Measurements from ENCODE around the gene NUTM2E. TPM values are rescaled to one million over a fixed set of nuclear protein-coding genes. Genes with fewer than 3 reads are reported as not detected.
A peak's percentile ranks its signal among the peaks of the same experiment; 100 is the strongest.
"Not testable (repeated sequence)": the region's sequence is repeated elsewhere in the genome, so short reads cannot be mapped to it uniquely, and the experiment has no call there.

Gene NUTM2E
- total and polyA plus RNA-seq, 11 donors, result 0.08 to 0.56 (median 0.34) TPM; not detected in 7

DNA sequence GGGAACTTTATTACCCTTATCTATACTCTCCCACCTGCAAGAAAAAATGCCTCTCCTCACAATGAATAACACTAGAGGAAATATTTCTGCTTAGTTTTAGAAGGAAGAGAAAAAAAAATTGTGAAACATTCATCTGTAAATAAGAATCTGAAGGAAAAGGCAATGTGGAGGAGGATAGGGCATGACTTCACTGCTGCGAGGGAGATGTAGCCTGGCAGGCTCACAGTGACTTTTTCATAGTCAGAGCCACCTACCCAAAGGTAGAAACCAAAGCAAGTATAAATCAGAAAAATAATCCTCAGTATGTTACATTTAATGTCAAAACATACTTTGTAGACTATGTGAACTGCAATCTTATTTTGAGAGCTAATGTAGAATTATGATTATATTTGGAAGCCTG lies 10.4 kb downstream of the NUTM2E start:
- H3K36me3 ChIP-seq; H3K27me3 ChIP-seq; DNase-seq; H3K9me3 ChIP-seq; H3K4me3 ChIP-seq; H3K4me1 ChIP-seq; H3K27ac ChIP-seq; intact Hi-C loops (cut with DNase I); ATAC-seq: not testable (repeated sequence)
- 43 to 62% (median 56%) methylated on average over 1 of the region's 1 CpG for WGBS, 4 donors

DNA sequence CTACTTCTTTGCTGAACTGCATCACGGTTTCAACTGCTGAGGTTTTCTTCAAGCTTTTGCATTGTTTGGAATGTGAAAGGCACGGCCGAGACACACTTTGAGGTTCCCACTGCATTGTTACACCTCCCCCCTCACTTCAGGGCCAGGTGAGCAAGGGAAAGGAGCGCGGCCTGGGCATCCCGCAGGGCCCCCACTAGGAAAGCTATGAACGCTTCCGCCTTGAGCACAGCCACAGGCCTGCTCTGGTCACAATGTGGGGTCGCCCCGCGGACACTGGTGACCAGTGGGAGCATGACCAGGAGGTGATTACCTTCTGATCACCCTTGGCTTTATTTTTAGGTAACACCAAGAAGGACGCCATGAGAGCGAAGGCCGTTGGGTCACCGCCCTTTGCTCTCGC lies 11.9 kb downstream of the NUTM2E start:
- H3K9me3 ChIP-seq; H3K4me3 ChIP-seq; H3K4me1 ChIP-seq; DNase-seq; H3K27me3 ChIP-seq; H3K36me3 ChIP-seq; H3K27ac ChIP-seq; ATAC-seq; intact Hi-C loops (cut with DNase I): not testable (repeated sequence)
- WGBS, 4 donors, result 80 to 85% (median 84%) methylated on average over 7 to 9 of the region's 16 CpGs; no CpG with 5 or more reads in 1 of the 4 donors

DNA sequence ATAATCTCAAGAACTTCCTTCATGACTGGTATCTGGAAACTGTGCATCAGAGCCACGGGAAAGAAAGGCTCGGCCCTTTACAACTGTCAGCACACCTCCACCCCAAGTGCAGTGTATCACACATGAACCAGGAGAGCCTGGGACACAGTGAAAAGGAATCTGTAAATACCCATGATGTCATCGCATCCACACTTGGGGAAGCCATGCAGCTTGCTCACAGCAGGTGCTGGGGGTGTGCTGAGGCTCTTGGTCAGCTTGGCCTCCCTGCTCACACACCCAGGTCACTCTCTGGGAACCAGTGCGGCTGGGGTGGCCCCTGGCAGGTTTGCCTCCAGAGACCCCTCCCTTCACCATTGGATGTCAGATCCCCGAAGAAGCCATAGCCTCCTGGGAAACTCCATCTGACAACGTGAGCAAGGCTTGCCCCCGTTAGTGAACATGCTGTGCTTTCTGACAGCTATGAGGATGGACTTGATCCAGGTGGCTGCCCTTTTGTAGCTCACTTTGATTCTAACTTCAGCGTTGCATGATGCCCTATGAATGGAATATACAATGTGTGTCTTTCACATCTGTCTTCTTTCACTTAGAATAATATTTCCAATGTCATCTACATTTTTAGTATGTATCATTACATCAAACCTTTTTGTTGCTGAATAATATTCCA lies 26.8 kb downstream of the NUTM2E start:
- H3K27ac ChIP-seq; H3K36me3 ChIP-seq; H3K27me3 ChIP-seq; DNase-seq; H3K4me3 ChIP-seq; H3K9me3 ChIP-seq; H3K4me1 ChIP-seq; intact Hi-C loops (cut with DNase I): not testable (repeated sequence)
- ATAC-seq, result peak; percentile 68 to 86 (median 80)
- 20 to 100% (median 50%) methylated on average over 1 to 7 of the region's 8 CpGs for WGBS, 4 donors

DNA sequence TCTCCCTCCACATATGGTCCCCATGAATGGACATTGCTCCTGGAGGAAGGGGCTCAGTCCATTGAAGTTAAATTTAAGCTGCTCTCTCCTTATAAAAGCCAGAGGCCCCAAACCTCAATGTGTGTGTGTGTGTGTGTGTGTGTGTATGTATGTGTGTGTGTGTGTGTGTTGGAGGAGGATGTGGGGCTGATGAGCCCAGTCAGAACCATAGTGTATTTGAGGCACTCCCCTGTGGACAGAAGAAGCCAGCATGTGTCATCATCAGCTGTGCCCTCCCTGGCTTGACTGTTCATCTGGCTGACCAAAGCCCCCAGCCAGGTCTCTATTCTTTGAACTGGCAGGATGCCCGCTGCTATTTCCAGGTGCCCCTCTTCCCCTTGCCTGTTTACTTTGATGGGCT lies 35.7 kb downstream of the NUTM2E start:
- WGBS, 4 donors, result 83 to 93% (median 92%) methylated on average over 1 of the region's 1 CpG; no CpG with 5 or more reads in 1 of the 4 donors
- ATAC-seq; DNase-seq; H3K4me3 ChIP-seq; H3K9me3 ChIP-seq; H3K27ac ChIP-seq; H3K36me3 ChIP-seq; intact Hi-C loops (cut with DNase I); H3K4me1 ChIP-seq; H3K27me3 ChIP-seq: not testable (repeated sequence)

DNA sequence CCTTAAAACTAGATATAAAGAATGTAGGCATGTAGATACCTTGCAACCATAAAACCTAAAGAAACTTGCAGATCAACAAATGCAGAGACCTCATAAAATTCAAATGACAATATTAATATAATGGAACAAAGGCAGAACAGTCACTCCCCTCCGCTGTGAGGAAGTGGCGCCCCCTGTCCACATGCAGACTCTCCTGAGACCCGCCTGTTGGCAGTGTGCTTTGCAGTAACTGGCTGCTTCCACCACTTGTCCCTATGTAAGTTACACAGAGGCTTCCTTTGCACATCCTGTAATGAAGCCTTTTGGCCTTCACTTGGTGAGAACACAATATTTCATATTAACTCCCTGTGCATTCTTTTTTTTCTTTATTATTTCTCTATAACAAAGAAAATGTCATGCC lies 36.3 kb downstream of the NUTM2E start:
- intact Hi-C loops (cut with DNase I); H3K27me3 ChIP-seq; H3K9me3 ChIP-seq; DNase-seq; H3K4me1 ChIP-seq; ATAC-seq; H3K27ac ChIP-seq; H3K4me3 ChIP-seq; H3K36me3 ChIP-seq: not testable (repeated sequence)
- WGBS, 4 donors, result 40 to 45% methylated on average over 3 of the region's 3 CpGs; no CpG with 5 or more reads in 2 of the 4 donors

DNA sequence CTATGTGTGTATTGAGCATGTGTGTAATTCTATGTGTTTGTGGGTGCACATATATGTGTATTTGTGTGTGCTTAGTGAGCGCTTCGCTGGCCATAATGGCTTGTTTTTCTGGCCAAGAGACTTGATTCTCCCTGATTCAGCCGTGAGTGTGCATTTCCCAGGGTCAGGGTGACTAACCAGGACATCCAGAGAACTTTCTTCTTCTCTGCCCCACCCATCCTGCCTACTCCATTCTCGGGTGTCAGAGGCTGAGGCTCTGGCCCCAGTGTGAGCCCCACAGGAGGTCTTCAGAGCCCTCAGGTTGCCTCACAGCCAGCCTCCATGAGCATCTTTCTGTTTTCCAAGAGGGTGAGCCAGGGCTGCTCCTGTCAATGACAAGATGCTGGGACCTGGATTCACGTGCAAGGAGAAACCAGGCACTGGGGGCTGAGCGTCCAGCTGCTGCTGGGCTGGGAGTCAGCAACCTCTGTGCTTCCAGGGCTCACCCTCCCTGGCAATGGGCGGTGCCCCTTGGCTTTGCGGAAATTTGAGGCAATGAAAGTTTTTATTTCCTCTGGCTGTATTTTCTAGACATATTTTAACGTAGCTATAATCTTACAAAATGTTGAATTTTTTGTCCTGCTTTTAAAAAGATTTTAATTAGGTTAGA lies 40.5 kb downstream of the NUTM2E start:
- DNase-seq; H3K4me3 ChIP-seq; H3K9me3 ChIP-seq; ATAC-seq; intact Hi-C loops (cut with DNase I); H3K27ac ChIP-seq; H3K36me3 ChIP-seq; H3K27me3 ChIP-seq; H3K4me1 ChIP-seq: not testable (repeated sequence)
- WGBS, 4 donors, result 76 to 96% (median 80%) methylated on average over 3 to 6 of the region's 9 CpGs

DNA sequence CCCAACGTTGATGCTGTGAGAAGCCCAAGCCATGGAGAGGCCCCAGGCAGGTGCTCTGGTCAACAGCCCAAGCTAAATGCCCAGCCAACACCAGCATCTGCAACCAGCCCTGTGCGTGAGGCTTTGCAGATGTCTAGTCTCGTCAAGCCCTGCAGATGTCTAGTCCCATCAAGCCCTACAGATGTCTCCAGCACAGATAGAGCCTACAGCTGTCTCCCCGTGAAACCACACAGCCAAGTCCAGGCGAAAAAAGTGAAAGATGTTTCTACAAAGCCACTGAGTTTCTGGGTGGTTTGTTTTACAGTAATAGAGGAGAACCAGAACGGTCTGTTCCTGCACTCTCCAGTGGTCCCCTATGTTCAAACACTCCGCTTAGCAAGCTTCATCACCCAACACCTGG lies 41.5 kb downstream of the NUTM2E start:
- H3K4me1 ChIP-seq; H3K4me3 ChIP-seq; H3K27me3 ChIP-seq; intact Hi-C loops (cut with DNase I); H3K36me3 ChIP-seq; ATAC-seq; DNase-seq; H3K27ac ChIP-seq; H3K9me3 ChIP-seq: not testable (repeated sequence)
- 54 to 86% (median 81%) methylated on average over 2 to 5 of the region's 7 CpGs for WGBS, 4 donors

DNA sequence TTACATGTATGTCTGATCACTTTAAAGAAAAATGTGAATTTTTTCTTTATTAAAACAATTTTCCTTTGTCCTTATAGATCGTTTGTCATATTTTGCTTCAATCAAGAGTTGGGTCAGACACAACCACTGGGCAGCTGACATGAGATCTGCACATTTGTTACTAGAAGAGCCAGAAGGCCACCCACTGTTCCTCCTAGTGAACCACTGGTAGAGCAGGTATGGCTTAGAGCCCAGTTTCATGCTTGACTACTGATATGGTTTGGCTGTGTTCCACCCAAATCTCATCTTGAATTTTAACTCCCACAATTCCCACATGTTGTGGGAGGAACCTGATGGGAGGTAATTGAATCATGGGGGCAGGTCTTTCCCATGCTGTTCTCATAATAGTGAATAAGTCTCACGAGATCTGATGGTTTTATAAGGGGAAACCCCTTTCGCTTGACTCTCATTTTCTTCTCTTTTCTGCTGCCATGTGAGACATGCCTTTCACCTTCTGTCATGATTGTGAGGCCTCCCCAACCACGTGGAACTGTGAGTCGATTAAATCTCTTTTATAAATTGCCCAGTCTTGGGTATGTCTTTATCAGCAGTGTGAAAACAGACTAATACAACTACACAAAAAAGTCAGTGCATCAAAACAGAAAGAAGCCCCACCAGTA lies 43.0 kb downstream of the NUTM2E start:
- 37 to 41% (median 40%) methylated on average over 4 to 5 of the region's 5 CpGs for WGBS, 4 donors
- H3K4me3 ChIP-seq; H3K27me3 ChIP-seq; intact Hi-C loops (cut with DNase I); DNase-seq; H3K27ac ChIP-seq; H3K36me3 ChIP-seq; H3K9me3 ChIP-seq; H3K4me1 ChIP-seq: not testable (repeated sequence)
- peak; percentile 82 to 90 (median 88) for ATAC-seq

DNA sequence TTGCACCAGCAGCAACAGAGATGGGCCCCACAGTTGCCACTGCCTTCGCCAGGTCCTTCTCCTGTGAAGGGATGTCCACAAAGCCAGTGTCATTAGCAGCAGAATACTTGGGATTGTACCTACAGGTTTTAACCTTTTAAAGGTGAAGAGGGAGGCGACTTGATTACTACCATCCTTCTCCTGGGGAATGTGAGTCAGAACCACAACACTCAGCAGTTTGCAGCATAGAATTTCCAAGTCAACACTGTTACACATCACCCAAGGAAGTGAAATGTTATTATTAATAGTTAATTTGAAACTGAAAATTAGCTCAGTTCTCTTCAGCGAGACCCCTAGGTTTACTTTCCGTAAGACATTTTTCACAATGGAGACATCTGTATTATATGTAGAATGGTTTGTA lies 45.2 kb downstream of the NUTM2E start:
- not testable (repeated sequence) for H3K27ac ChIP-seq, H3K27me3 ChIP-seq
- 87 to 97% (median 95%) methylated on average over 2 to 4 of the region's 4 CpGs for WGBS, 4 donors

More for the DNA sequence above, 45.2 kb downstream of the NUTM2E start:
- H3K4me1 ChIP-seq; H3K4me3 ChIP-seq; H3K9me3 ChIP-seq; intact Hi-C loops (cut with DNase I); DNase-seq; ATAC-seq; H3K36me3 ChIP-seq: not testable (repeated sequence)

Measured in heart left ventricle (tissue), 16 donors.